Activated CD8-positive, alpha-beta memory T cell treated with anti-CD3 and anti-CD28 coated beads for 36 hours (primary cell): Measurements from ENCODE around the gene CNIH2. TPM values are rescaled to one million over a fixed set of nuclear protein-coding genes. Genes with fewer than 3 reads are reported as not detected.

Source experiments
- CTCF ChIA-PET: fragments of 350-600 bp; sonication (Branson Sonifier 250); formaldehyde crosslinking; loops from one replicate; lab custom pipeline; 2021; ENCODE audit warnings: antibody characterized with exemption; lab: Charles Lee
- POLR2A ChIA-PET: fragments of 350-600 bp; sonication (Branson Sonifier 250); formaldehyde crosslinking; loops from one replicate; lab custom pipeline; 2021; ENCODE audit warnings: antibody characterized with exemption; lab: Charles Lee
- total RNA-seq, 2 experiments: library from RNA; stranded (reverse); gene quantifications; one replicate each; pipeline ENCODE4 v1.2.3, GENCODE V29; 2021

Gene CNIH2
- total RNA-seq, 2 experiments from 2014 or later, result 2.4 to 3.5 TPM

DNA sequence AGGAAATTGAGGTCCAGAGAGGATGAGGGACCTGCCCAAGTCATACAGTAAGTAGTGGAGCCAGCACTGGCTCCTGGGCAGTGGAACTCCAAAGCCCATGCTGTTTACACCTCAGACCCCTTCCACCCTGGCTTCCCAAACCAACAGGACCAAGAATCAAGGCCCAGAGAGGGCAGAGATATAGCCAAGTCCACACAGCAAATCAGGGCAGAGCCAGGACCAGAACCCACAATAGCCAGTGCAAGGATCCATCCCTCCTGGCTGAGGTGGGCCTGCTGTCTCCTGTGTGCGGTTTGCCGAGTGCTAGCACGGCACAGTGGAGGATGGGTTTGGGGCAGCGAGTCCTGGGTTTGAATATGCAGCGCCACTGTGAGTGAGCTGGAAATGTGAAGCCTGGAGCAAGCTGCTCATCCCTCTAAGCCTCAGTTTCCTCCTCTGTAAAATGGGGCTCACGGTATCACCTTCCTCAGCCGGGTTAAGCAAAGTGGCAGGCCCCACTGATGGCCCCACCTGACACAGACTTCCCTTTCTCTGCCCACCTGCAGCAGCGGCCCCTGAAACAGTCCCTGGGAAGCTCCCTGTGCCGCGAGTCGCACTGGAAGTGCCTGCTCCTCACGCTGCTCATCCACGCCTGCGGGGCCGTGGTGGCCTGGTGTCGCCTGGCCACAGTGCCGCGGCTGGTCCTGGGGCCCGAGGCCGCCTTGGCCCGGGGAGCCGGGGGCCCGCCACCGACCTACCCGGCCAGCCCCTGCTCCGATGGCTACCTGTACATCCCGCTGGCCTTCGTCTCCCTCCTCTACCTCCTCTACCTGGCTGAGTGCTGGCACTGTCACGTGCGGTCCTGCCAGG, 16.0 kb downstream of the CNIH2 start:
- ChIA-PET CTCF (no interaction called here), POLR2A (no interaction called here)

DNA sequence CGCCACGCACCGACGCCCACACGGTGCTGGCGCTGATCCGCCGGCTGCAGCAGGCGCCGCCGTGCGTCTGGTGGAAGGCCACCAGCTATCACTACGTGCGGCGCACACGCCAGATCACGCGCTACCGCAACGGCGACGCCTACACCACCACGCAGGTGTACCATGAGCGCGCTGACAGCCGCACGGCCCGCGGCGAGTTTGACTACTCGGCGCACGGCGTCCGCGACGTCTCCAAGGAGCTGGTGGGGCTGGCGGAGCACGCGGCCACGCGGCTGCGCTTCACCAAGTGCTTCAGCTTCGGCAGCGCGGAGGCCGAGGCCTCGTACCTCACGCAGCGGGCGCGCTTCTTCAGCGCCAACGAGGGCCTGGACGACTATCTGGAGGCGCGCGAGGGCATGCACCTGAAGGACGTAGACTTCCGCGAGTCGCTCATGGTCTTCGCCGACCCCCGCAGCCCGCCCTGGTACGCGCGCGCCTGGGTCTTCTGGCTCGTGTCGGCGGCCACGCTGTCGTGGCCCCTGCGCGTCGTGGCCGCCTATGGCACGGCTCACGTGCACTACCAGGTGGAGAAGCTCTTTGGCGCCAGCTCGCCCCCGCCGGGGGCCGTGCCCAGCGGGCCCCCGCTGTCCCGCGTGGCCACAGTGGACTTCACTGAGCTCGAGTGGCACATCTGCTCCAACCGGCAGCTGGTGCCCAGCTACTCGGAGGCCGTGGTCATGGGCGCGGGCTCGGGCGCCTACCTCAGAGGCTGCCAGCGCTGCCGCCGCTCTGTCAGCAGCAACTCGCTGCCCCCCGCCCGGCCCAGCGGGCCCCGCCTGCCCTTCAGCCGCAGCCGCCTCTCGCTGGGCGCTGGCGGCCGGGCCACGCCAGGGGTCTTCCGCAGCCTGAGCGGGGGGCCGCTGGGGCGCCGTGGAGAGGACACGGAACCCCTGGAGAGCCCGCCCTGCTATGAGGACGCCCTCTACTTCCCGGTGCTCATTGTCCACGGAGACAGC, 16.9 kb downstream of the CNIH2 start:
- ChIA-PET POLR2A (no interaction called here), CTCF (no interaction called here)

DNA sequence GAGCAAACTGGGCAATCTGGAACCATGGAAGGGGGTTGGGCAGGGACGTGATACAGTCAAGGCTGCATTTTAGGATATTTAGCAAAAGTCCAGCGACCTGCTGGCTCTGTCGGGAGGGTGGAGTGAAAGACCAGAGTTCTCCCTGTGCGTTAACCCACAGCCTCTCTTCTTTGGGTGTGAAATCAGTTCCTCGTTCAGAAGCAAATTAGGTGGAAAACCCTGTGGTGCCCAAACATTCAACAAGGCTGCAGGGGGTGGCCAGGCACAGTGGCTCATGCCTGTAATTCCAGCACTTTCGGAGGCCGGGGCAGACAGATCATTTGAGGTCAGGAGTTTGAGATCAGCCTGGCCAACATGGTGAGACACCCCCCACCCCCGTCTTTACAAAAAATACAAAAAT, 19.6 kb downstream of the CNIH2 start:
- POLR2A ChIA-PET, result no interaction called here
- CTCF ChIA-PET, result interaction anchor here (0.6 to 1.3 kb wide), 3 partner anchors 14 to 89 kb away, joined by 3 read pairs; no protein-coding TSS in a partner anchor

DNA sequence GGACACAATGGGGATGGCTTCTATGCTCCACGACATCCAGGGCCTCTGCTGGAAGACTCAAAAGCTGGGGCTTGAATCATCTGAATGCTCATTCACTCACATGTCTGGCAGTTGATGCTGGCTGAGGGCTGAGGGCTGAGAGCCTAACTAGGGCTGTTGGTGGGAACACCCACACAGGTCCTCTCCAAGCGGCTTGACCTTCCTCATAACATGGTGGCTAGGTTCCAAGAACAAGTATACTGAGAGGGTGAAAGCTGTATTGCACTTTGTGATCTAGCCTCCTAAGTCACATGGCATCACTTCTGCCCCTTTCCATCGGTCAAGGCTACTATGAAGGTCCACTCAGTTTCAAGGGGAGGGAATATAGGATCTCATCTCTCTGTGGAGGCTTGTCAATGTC, 21.2 kb downstream of the CNIH2 start:
- ChIA-PET CTCF (no interaction called here), POLR2A (no interaction called here)

DNA sequence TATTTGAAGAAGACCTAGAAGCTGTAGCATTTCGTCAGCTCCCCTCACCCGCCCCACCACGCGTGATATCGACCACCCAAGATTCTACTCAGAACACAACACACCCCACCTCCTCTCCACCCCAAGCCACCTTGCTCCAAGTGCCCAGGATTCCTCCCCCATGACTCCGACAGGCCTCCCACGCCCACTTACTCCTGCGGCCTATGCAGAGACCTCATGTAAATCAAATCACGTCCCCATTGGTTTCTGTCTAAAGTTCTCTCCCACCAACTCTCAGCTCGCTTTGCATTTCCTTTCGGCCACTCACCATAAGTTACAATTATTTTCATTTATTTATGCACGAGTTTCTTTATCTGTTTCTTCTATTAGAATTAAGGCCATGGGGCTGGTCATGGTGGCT, 24.7 kb downstream of the CNIH2 start:
- POLR2A ChIA-PET, result no interaction called here
- CTCF ChIA-PET, result interaction anchor here (0.9 to 1.0 kb wide), 2 partner anchors 20 to 41 kb away, joined by 4 read pairs; no protein-coding TSS in a partner anchor

DNA sequence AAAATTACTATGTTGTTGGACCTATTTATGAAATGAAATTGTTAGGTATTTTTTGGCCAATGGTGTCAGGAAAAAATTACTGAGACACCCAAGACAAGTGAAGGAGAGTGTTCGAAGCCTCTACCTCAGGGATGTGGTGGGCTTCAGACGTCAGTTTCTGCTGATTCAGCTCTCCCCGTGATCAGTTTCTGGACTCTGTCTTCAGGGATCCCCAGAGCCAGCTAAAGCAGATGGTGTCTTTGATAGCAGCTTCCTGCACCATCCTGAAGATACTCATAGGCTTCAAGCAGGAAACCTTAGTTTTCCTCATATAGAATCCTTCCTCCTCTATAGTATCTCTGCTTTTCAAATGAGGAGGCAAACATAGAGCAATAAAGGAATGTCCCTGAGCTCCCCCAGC, 31.5 kb downstream of the CNIH2 start:
- ChIA-PET POLR2A (no interaction called here), CTCF (interaction anchor here (5.1 kb wide), 1 partner anchor 37 kb away, joined by 36 read pairs; the partner anchor contains the start of genes B4GAT1 and BRMS1)

DNA sequence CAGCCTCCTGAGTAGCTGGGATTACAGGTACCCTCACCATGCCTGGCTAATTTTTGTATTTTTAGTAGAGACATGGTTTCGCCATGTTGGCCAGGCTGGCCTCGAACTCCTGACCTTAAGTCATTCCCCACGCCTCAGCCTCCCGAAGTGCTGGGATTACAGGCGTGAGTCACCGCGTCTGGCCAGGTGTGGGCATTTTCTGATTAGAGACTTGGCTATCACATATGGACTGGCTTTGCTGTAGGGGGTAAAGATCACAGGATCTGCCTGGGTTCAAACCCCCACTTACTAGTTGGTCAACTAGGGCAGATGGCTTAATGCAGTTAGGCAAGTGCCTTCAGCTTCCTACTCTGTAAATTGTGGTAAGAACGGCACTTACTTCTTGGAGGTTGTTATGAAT, 32.3 kb downstream of the CNIH2 start:
- ChIA-PET POLR2A (no interaction called here), CTCF (interaction anchor here (3.8 to 5.1 kb wide), 2 partner anchors 36 to 77 kb away, joined by 36 to 44 read pairs; partner anchors contain the start of genes B4GAT1 and BRMS1)

DNA sequence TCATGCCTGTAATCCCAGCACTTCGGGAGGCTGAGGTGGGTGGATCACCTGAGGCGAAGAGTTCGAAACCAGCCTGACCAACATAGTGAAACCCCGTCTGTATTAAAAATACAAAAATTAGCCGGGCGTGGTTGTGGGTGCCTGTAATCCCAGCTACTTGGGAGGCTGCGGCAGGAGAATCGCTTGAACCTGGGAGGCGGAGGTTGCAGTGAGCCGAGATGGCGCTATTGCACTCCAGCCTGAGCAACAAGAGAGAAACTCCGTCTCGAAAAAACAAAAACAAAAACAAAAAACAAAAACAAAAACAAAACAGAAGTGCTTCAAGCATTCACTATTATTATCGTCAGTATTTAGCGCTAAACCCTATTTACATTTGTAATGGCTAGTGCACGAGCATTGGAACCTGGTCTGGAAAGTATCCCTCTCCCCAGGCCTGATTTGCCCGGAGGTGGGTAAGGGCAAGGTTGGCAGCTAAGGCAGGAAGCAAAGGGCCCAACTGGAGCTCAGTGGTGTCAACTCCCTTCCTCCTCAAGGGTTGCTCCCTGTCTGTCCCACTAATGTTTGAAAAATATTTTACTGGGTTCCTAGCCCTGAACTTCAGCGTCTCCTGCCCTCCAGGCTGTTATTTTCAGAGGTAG, 32.9 kb downstream of the CNIH2 start:
- ChIA-PET CTCF (interaction anchor here (0.7 to 8.1 kb wide), 17 partner anchors 11 to 77 kb away, joined by 3 to 111 read pairs (median 5); partner anchors contain the start of genes B4GAT1, BRMS1, RIN1 and TMEM151A), POLR2A (interaction anchor here (0.6 to 0.8 kb wide), 2 partner anchors 30 to 51 kb away, joined by 3 to 4 read pairs; no protein-coding TSS in a partner anchor)

DNA sequence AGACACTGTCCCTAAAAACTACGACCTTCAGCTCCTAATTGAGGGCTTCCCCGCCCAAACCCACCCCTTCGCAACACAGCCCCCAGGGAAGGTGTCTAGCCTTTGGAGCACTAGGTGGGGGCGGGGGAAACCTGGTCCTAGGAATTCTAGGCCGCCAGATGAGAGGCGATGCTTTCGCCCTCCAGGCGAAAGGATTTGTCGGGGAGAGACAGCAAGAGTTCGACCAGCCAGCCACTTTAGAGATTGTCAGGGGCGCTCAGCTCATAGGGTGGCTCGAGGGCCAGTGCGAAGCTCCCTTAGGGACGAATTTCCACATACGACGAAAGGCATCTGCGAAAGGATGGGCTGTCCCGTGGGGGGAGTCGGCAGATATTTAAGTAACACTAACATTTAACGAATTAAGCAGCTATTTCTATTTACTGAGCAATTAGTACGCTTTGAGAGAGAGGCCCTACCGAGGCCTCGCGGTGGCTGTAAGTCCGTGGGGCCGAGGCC, 33.5 kb downstream of the CNIH2 start:
- POLR2A ChIA-PET, result interaction anchor here (0.6 to 0.8 kb wide), 2 partner anchors 31 to 51 kb away, joined by 3 to 4 read pairs; no protein-coding TSS in a partner anchor
- CTCF ChIA-PET, result interaction anchor here (0.7 to 8.1 kb wide), 17 partner anchors 11 to 76 kb away, joined by 3 to 111 read pairs (median 5); partner anchors contain the start of genes B4GAT1, BRMS1, RIN1 and TMEM151A

DNA sequence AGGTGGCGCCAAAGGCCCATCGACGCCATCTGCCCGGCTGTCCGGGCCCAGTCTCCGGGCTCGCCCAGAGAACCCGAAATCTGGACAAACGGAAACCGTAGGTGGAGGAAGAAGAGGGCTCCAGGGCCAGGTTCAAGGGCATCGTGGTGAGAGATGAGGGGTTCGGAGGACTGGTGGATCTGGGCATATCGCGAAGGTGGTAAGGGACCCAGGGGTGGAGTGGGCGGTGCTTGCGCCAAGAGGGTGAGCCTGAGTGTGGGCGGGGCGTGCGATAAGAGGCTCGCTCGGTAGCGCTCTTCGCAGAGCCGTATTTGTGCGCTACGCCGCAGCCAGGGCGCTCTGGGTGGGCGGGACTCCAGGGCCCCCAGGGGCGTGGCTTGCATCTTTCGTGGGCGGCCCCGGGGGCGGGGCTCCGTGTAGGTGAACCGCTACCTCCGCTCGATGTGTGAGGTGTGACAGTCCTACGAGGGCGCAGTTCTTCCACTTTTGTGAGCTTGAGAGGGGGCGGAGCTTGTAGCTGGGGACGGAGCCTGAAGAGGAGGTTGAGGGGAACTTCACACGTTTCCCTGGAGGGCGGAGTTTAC, 34.1 kb downstream of the CNIH2 start:
- ChIA-PET CTCF (interaction anchor here (0.6 to 8.1 kb wide), 24 partner anchors 10 to 90 kb away, joined by 3 to 111 read pairs (median 5); partner anchors contain the start of genes B4GAT1, BRMS1, RIN1 and SLC29A2), POLR2A (interaction anchor here (0.5 to 1.2 kb wide), 9 partner anchors 10 to 883 kb away, joined by 3 to 7 read pairs (median 4); partner anchors contain the start of gene SLC29A2)

DNA sequence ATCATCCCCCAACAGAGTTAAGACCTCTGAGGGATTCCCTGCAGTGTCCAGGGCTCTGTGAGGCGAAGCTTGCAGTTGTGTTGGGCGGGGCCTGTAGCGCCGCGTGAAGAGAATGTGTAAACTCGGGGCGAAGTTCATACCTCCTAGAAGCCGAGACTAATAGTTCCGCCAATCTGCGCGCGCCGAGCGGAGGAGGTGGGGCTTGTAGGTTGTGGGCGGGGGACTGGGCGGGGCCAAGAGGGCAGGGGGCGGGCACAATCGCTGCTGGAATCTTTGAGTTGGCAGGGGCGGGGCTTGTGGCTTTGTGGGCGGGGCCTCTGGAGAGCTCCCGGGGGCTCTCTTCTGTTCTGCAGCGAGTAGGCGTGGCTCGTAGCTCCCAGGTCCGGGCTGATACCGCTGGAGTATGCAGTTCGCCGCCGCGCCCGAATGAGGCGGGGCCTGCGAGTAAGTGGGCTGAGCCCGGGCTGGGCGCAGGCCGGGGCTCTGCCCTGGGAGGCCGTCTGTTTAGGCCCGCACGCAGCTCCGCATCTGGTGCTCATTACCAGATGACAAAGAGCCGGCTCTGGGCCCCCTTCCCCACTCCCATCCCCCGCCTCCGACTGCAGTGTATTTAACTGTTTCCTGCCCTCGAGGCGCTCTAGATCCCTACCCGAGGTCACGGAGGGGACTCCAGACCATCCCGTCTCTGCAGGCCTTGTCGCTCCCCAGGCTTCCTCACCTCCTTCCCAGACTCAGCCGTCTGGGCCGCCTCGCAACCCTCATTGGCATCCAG, 34.8 kb downstream of the CNIH2 start:
- CTCF ChIA-PET, result interaction anchor here (0.6 to 8.1 kb wide), 16 partner anchors 9 to 91 kb away, joined by 3 to 111 read pairs (median 5); partner anchors contain the start of genes B4GAT1, BRMS1, RIN1 and SLC29A2
- POLR2A ChIA-PET, result interaction anchor here (0.5 to 1.2 kb wide), 8 partner anchors 10 to 883 kb away, joined by 3 to 7 read pairs (median 4); partner anchors contain the start of gene SLC29A2

DNA sequence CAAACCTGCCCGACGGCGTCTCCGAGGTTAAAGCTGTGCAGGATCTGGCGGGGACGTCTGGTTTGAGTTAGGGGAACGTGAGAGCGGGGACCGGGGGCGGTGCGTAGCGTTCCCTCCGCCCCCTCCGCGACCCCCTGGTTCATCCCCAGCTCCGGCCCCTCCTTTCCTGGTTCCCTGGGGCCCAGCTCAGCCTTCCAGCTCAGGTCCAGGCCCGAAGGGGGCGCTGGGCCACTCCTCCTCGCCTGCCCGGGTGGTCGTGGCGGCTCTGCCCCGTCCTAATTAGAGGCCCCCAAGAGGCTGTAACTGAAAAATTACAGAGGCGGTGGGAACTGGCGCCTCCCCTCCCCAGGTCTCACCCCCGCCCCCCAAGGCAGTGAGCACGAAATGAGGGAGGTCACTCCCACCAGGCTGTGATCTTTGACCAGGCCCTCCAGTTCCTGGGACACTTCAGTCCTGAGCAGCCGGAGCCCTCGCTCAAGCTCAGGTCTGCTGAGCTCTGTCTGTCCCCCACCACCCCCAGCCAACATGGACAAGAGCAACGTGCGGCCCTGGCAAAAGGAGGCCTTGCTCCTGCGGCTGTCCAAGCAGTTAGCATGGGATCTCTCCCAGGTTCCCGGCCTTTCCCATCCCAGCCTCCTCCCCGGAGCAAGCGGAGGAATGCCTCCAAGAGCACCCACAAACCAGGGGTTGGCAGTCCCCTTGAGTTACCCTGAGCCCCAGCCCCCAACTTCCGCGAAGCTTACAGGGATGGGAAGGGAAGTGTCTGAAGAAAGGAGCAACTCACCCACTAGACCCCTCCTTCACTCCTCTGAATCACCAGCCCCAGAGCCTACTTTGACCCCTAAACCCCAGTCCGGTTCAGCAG, 35.6 kb downstream of the CNIH2 start:
- POLR2A ChIA-PET, result interaction anchor here (0.9 to 1.2 kb wide), 5 partner anchors 12 to 57 kb away, joined by 3 to 7 read pairs (median 5); partner anchors contain the start of gene SLC29A2

DNA sequence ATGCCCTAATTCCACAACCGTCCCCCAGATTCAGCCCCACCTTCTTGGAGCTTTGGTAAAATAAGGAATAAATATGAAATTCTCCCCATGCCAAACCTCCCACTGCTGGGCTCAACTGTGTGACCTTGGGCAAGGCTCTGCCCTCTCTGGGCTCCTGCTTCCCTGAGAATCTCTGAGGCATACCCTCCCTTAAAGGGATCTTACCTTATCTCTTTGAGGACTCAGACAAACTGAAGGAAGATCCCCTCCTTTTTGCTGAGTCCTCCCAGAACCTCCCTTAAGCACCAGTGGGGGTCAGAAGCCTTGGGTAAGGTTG, 36.2 kb downstream of the CNIH2 start:
- CTCF ChIA-PET, result interaction anchor here (1.6 to 8.1 kb wide), 4 partner anchors 18 to 74 kb away, joined by 4 to 111 read pairs (median 40); partner anchors contain the start of genes B4GAT1, BRMS1 and RIN1
- POLR2A ChIA-PET, result no interaction called here

More for the DNA sequence above, 35.6 kb downstream of the CNIH2 start:
- CTCF ChIA-PET, result interaction anchor here (1.1 to 8.1 kb wide), 11 partner anchors 8 to 91 kb away, joined by 3 to 111 read pairs (median 7); partner anchors contain the start of genes B4GAT1, BRMS1, RIN1 and YIF1A

DNA sequence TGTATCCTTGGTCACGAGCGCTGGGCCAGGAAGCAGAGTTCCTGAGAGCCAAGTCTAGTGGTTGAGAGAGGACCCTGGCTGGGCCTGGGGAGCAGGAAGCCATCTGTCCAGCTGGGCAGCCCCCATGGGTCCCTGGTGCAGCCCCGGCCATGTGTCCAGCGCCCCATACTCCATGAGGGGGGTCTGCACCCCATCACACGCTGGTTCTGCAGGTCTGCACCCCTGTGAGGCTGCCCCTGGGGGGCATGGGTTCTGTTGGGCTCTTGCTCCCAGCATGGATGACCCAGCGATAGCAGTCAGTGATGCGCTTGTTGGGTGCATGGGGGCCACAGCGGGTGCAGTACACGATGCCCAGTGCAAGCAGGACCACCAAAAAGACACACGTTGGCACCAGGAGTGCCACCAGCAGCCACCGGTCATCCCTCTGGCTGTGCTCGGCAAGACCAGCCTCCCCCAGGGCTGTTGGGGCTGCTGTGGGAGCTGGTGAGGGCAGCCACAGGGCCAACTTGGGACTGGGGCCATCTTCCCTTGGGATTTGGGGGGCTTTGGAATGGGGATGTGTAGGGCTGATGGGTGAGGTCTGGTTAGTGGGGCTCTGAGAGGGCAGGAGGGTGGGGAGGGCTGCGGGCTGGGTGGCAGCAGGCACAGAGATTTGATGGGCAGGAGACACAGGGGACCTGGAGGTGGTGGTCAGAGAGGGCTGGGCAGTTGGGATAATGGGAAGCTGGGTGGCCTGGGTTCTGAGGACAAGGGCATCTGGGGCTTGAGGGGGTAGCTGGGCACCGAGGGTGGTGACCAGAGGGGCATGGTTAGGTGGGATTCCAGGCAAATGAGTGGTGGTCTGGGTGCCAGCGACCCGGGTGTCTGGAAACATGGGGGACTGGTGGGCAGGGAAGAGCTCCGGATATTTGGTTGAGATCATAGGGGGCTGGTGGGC, 36.9 kb downstream of the CNIH2 start:
- CTCF ChIA-PET, result interaction anchor here (1.0 to 8.1 kb wide), 4 partner anchors 18 to 74 kb away, joined by 3 to 111 read pairs (median 4); partner anchors contain the start of gene RIN1
- POLR2A ChIA-PET, result no interaction called here

DNA sequence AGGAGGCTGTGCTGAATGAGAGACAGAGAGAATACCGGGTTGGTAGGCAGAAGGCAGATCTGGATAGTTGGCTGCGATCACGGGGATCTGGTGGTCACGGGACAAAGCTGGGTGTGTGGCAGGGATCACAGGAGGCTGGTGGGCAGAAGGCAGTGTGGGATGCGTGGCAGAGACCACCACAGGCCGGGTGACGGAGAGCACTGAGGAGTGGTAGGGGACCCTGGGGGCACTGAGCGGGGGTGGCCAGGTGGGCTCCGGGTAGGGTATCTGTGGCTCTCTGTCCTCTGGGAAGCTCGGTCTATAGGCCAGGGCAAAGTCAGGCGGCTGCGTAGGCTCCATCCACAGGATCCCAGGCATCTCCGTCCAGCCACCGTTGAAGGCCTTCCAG, 37.5 kb downstream of the CNIH2 start:
- ChIA-PET POLR2A (no interaction called here), CTCF (interaction anchor here (1.0 to 8.1 kb wide), 4 partner anchors 17 to 73 kb away, joined by 3 to 111 read pairs (median 4); partner anchors contain the start of gene RIN1)
